PC-9 (cell line): Measurements from ENCODE around the gene ACSM3.

Source experiments
- CTCF ChIP-seq: fragments of 200-600 bp; sonication (generic); conservative IDR thresholded peaks from 2 replicates; pipeline ENCODE4 v1.6.1; 2017; ENCODE audit warnings: mixed run types, antibody characterized with exemption, mild to moderate bottlenecking, moderate library complexity
- EZH2 ChIP-seq: fragments of 200-600 bp; sonication (generic); IDR thresholded peaks from 2 replicates; pipeline ENCODE4 v1.8.0; 2017; ENCODE audit warnings: antibody characterized with exemption, low read depth

GRCh38 chr16:20798364-20798763 is 34.5 kb downstream of the ACSM3 start:
- TF ChIP-seq CTCF (no peak), EZH2 (no peak)
